ENCODE results near the gene CHD5.

- TF ChIP-seq CTCF (IDR thresholded peaks at IDR 0.05; ENCODE audit: low read depth, low read length) (no peak), POLR2A (IDR thresholded peaks at IDR 0.05; ENCODE audit: extremely low read depth, insufficient read length) (no peak), MYC (IDR thresholded peaks at IDR 0.05; ENCODE audit: low read depth, low read length) (no peak)
- TF ChIP-seq, protein P1, sequence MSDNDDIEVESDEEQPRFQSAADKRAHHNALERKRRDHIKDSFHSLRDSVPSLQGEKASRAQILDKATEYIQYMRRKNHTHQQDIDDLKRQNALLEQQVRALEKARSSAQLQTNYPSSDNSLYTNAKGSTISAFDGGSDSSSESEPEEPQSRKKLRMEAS (IDR thresholded peaks at IDR 0.05; ENCODE audit: low read depth, low read length) = no peak
Measured at GRCh38 chr1:6179564-6180175, 451 bp downstream of the CHD5 start.
